Activated CD8-positive, alpha-beta memory T cell treated with anti-CD3 and anti-CD28 coated beads, Interleukin-2, amount 10 ng/mL, durations not matched to agents 7 days and 5 days (primary cell): Measurements from ENCODE around the gene TMC3. TPM values are rescaled to one million over a fixed set of nuclear protein-coding genes. Genes with fewer than 3 reads are reported as not detected.

Experiments used
- ATAC-seq: fragments of 150-1000 bp; cut with Tn5 transposase; one replicate; pipeline ENCODE4 v1.10.0; 2021; ENCODE audit warnings: moderate library complexity
- CTCF ChIA-PET: fragments of 350-600 bp; sonication (Branson Sonifier 250); formaldehyde crosslinking; loops from one replicate; lab custom pipeline; 2021; ENCODE audit warnings: antibody characterized with exemption; lab: Charles Lee
- DNase-seq: peaks from one replicate; pipeline ENCODE4 v3.0.0-alpha.2; 2020
- H3K27ac Mint-ChIP-seq: one replicate; pipeline ENCODE4 v1.8.0; 2021; ENCODE audit warnings: mild to moderate bottlenecking, mixed read lengths
- H3K27me3 Mint-ChIP-seq: one replicate; pipeline ENCODE4 v1.8.0; 2021; ENCODE audit warnings: mixed read lengths
- H3K36me3 Mint-ChIP-seq: one replicate; pipeline ENCODE4 v1.8.0; 2021; ENCODE audit warnings: mild to moderate bottlenecking, mixed read lengths
- H3K4me1 Mint-ChIP-seq: one replicate; pipeline ENCODE4 v1.8.0; 2021; ENCODE audit warnings: mixed read lengths
- H3K4me3 Mint-ChIP-seq: one replicate; pipeline ENCODE4 v1.8.0; 2021; ENCODE audit warnings: mild to moderate bottlenecking, moderate library complexity, mixed read lengths
- H3K9me3 Mint-ChIP-seq: one replicate; pipeline ENCODE4 v1.8.0; 2022; ENCODE audit warnings: low read depth, mixed read lengths
- total RNA-seq, 2 experiments: library from RNA; stranded (reverse); gene quantifications; one replicate each; pipeline ENCODE4 v1.2.3, GENCODE V29; 2021

The TMC3 gene
- total RNA-seq, 2 experiments from 2014 or later, result not detected

GRCh38 chr15:81285461-81285860 lies 88.6 kb downstream of the TMC3 start:
- H3K4me1 Mint-ChIP-seq, result peaks cover 31% of the 10 kb centered on the region
- H3K9me3 Mint-ChIP-seq, result no peaks in the 10 kb centered on the region
- no peak overlapping the region for H3K4me3 Mint-ChIP-seq
- no peak overlapping the region for H3K27ac Mint-ChIP-seq
- no peak for ATAC-seq
- DNase-seq, result peak; percentile 21
- no peaks in the 10 kb centered on the region for H3K27me3 Mint-ChIP-seq
- CTCF ChIA-PET, result interaction anchor here (0.8 to 1.9 kb wide), 2 partner anchors 15 to 19 kb away, joined by 3 to 11 read pairs; no protein-coding TSS in a partner anchor
- H3K36me3 Mint-ChIP-seq, result peaks cover 7% of the 10 kb centered on the region

- no peaks in the 10 kb centered on the region for H3K27me3 Mint-ChIP-seq
- H3K4me3 Mint-ChIP-seq, result no peak overlapping the region
- ATAC-seq, result no peak
- no peak overlapping the region for H3K27ac Mint-ChIP-seq
- H3K36me3 Mint-ChIP-seq, result peaks cover 7% of the 10 kb centered on the region
- peaks cover 30% of the 10 kb centered on the region for H3K4me1 Mint-ChIP-seq
- no peaks in the 10 kb centered on the region for H3K9me3 Mint-ChIP-seq
- CTCF ChIA-PET, result interaction anchor here (1.4 to 2.2 kb wide), 2 partner anchors 10 to 52 kb away, joined by 6 to 7 read pairs; no protein-coding TSS in a partner anchor
- peak; percentile 11 for DNase-seq
Measured at GRCh38 chr15:81284256-81285031, 89.6 kb downstream of the TMC3 start.

GRCh38 chr15:81282911-81283310 lies 91.1 kb downstream of the TMC3 start:
- Mint-ChIP-seq H3K27me3 (no peaks in the 10 kb centered on the region), H3K4me3 (no peak overlapping the region), H3K27ac (no peak overlapping the region), H3K9me3 (peaks cover 4% of the 10 kb centered on the region), H3K36me3 (peaks cover 12% of the 10 kb centered on the region), H3K4me1 (peaks cover 29% of the 10 kb centered on the region)
- ATAC-seq, result no peak
- CTCF ChIA-PET, result interaction anchor here (1.1 to 2.6 kb wide), 5 partner anchors 9 to 53 kb away, joined by 3 to 10 read pairs (median 6); no protein-coding TSS in a partner anchor
- DNase-seq, result no peak

- CTCF ChIA-PET, result interaction anchor here (1.1 to 2.6 kb wide), 3 partner anchors 10 to 16 kb away, joined by 3 to 10 read pairs (median 6); no protein-coding TSS in a partner anchor
- H3K27ac Mint-ChIP-seq, result no peak overlapping the region
- no peak for DNase-seq
- peaks cover 13% of the 10 kb centered on the region for H3K36me3 Mint-ChIP-seq
- H3K9me3 Mint-ChIP-seq, result peaks cover 4% of the 10 kb centered on the region
- H3K27me3 Mint-ChIP-seq, result no peaks in the 10 kb centered on the region
- no peak overlapping the region for H3K4me3 Mint-ChIP-seq
- peaks cover 27% of the 10 kb centered on the region for H3K4me1 Mint-ChIP-seq
- ATAC-seq, result no peak
Measured at GRCh38 chr15:81282606-81282895, 91.5 kb downstream of the TMC3 start.

GRCh38 chr15:81281766-81282605 lies 92.0 kb downstream of the TMC3 start:
- CTCF ChIA-PET, result interaction anchor here (1.1 to 2.6 kb wide), 3 partner anchors 10 to 16 kb away, joined by 3 to 10 read pairs (median 3); no protein-coding TSS in a partner anchor
- Mint-ChIP-seq H3K9me3 (peaks cover 5% of the 10 kb centered on the region), H3K27me3 (no peaks in the 10 kb centered on the region), H3K4me1 (peaks cover 24% of the 10 kb centered on the region), H3K27ac (no peak overlapping the region), H3K36me3 (peaks cover 14% of the 10 kb centered on the region), H3K4me3 (no peak overlapping the region)
- ATAC-seq (no peak), DNase-seq (no peak)

GRCh38 chr15:81281456-81281735 lies 92.6 kb downstream of the TMC3 start:
- H3K36me3 Mint-ChIP-seq, result peaks cover 16% of the 10 kb centered on the region
- no peak overlapping the region for H3K4me3 Mint-ChIP-seq
- peaks cover 8% of the 10 kb centered on the region for H3K9me3 Mint-ChIP-seq
- ATAC-seq (no peak), DNase-seq (no peak)
- H3K4me1 Mint-ChIP-seq, result peaks cover 18% of the 10 kb centered on the region
- CTCF ChIA-PET, result interaction anchor here (1.1 to 2.6 kb wide), 2 partner anchors 11 to 15 kb away, joined by 3 to 10 read pairs; no protein-coding TSS in a partner anchor
- H3K27ac Mint-ChIP-seq, result no peak overlapping the region
- H3K27me3 Mint-ChIP-seq, result no peaks in the 10 kb centered on the region

Other genes with a start within 250 kb of the TMC3 start
- not detected for gene CFAP161, start 239.9 kb downstream of the TMC3 start, total RNA-seq
- 100 to 1,000 TPM; 118 to 144 TPM for gene IL16, start 177.3 kb downstream of the TMC3 start, total RNA-seq
- 1 to 10 TPM; 4.8 to 5.2 TPM for gene STARD5, start 50.1 kb downstream of the TMC3 start, total RNA-seq